Fibroblast of skin of right biceps (primary cell): Measurements from ENCODE around the gene CYRIA.

Experiments used
- DNase-seq: peaks from one replicate; pipeline ENCODE4 v3.0.0-alpha.2; 2013

Gene CYRIA

DNA sequence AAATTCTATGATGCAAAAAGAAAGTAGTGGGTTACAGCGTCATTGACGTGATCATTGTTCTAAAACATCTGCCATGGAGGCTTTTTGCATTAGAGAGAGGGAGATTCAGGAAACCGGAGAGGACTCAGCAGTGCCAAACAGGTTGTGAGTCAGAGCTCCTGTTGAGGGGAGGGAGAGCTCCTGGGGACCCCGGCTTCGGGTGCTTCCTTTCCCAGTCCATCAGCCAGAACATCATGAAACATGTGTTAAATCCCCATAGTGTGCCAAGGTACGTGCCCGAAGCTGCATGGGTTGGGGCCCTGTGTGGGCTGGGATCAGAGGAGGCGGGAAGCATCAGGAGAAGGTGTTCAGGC lies 791 bp upstream of the CYRIA start:
- DNase-seq = peak; percentile 45

DNA sequence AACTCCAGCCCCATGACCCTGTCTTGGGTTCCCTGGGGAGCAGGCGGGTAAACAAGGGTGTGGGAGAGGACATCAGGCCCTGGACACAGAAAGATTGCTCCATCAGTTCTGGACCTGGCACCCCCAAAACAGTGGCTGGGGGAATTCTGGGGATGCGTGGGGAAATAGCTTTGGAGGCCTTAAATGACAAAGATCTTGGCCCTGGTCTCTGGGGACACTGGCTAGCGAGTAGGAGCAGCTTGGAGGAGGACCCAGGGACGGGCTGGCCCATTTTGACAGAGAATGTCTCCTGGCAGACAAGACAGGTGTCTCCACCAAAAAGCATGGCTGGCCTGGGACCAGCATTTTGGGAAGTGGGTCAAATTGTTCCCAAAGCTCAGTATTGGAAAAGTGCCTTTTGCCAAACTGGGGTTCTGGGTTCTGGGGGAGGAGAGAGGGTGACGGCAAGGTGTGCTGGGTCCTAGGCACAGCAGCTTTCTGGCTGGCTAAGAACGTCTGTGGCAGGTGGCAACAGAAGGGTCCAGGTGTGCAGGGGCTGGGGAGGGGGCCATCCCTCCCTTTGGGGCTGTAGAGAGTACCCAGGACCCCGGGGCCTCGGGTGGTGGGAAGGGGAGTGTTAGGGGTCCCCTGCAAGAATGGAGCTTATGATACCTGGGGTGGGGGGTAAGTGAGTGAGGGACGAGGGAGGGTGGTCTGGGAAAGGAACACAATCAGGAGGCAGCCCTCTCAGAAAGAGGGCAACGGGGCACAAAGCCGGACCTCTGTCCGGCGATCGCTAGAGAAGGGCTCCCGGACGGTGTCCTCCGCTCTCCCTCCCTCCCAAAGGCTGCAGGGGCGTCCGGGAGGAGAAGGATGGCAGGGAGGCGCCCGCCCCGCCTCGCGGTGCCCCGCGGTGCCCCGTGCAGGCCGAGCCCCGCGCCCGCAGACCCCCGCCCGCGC lies 556 bp downstream of the CYRIA start:
- no peak for DNase-seq

DNA sequence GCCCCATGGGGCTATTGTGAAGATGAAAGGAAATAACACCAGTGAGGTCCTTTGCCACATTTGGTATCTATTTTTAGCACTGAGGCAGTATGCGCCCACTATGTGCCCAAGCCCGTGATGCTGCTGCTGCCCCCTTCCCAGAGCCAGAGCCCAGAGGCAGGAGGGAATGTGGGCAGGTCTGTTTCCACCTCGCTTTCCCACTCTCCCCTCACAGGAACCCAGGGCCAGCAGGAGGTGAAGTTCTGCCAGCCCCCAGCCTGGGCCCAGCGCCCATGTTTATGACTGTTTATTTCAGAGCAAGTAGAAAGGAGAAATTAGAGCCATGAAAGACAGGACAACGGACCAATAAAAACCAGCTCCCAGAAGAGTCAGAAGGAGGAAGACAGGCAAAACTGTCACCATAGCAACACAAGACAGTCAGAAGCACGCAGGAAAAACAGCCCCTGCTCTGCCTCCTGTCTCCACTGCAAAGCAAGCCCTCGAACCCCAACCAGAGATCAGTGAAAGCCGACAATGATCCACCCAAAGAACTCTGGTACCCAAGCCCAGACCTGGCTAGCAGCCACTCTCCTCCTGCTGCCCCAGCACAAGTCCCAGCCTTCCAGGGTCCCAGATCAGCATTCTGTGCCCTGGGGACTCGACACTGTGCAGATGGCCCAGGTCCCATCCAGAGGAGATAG lies 1.4 kb downstream of the CYRIA start:
- peak; percentile 54 for DNase-seq

DNA sequence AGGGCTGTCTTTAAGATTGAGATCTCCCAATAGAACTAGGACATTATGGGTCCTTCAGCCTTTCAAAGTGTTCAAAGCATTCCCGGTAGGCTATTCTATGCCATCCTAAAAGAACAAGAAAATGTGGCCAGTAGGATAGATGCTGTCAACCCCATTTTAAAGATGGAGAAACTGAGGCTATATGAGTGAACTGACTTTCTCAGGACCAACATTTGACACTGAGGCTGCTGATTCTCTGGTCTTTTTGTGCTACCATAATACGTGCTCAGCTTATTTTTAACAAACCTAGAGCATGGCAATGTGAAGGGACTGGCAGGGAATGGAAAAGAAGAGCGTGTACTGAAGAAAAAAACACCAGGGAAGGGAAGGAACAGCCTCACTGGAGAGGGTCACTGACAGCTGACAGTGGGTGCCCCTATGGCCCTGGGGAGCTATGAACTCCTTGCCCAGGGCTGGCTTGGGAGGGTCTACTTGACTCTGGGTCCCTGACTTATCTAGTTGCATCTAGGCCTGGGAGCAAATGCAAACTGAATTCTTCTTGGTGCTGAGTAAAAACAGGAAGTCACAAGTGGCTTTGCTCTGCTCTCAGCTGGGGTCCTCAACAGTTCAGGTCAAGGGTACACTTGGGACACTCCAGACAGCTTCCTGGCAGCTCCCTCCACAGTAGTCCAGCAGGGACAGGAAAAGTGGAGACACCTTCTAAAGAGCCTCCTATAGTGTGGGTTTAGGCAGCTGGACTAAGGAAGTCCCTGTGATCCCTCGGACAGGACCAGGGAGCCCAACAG lies 2.3 kb downstream of the CYRIA start:
- no peak for DNase-seq

DNA sequence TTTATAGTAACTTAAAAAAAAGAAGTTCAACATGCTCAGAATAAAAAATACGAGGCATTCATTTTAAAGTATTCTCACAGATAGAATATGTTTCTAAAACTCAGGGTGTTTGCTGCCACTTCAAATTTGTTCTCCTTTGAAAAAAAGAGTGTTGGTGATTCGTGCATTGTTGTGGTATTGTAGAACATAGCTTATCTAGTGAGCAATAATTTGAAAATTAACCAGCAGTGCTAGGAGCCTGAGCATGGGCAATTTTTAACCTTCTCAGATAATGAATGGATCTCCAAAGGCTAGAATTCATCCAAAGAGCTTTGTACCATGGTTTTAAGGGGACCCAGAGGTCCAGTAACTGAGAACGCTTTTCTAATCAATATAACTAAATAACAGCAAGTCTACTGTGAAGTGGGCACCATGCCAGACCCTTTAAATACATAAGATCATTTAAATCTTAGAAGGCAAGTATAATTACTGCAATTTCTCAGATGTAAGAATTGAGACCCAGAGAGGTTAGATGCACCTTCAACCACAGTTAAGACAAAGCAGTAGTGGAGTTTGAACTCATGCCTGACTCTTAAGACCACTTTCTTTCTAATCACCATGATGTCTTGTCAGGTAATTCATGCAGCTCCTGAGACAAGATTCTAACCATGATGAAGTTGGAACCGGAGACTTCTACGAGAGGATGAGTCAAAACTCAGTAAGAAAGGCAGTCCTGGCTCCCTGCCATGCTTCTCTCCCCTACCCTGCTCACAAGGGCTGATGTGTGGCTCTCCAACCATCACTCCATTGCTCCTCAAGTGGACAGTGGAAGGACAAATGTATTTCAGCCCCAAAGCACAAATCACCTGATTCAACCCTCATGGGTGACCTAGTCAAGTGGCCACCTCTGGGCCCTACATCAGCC lies 3.4 kb downstream of the CYRIA start:
- DNase-seq = peak; percentile 42

DNA sequence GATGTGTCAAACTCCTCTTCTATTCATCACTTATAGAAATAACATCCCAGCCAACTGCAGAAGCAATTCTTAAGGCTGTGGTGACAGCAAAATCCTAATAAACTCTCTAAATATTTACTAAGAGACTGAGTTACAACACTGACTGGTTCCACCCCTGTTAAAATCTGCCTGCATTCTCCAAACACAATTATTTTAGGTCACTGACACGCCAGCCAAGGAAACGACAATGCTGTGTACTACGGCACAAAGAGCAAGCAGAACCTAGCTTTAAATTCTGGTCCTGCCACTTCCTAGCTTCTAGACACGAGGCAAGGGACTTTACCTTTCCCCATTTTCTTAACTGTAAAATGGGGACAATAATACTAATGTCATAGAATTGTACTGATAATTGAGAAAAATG lies 4.1 kb downstream of the CYRIA start:
- DNase-seq = no peak

DNA sequence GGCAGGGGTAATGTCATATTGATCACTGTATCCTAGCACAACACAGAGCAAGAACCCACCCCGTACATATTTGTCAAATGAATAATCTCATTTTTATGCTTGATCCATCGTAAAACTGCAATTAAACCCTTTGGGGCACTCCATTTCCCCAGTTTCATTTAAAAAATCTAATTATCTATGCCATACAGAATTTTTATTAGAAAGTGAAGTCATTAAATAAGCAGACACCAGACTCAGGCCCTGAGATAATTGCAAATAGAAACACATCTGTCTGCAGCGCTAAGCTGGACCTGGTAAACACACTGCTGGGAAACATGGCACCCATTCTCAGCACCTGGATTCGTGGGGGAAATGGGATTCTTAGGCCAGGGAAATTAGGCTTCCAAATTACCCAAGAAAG lies 5.1 kb downstream of the CYRIA start:
- no peak for DNase-seq

DNA sequence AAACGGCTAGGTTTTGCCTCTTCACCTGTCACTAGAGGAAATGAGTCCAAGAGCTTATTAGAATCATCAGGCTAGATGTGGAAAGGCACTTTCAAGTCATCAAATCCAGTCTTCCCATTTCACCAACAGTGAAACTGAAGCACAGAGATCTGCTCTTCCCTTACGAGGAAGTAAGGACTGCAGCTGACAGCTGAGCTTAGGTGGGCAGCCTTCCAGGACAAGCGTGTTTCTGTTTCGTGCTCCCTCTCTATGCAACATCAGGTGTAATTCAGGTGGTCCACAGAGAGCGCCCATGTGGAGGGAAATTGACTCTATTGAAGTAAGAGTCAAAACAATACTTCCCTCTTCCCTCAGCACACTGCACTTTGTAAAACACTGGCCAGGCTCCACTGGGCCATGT lies 5.5 kb downstream of the CYRIA start:
- no peak for DNase-seq

DNA sequence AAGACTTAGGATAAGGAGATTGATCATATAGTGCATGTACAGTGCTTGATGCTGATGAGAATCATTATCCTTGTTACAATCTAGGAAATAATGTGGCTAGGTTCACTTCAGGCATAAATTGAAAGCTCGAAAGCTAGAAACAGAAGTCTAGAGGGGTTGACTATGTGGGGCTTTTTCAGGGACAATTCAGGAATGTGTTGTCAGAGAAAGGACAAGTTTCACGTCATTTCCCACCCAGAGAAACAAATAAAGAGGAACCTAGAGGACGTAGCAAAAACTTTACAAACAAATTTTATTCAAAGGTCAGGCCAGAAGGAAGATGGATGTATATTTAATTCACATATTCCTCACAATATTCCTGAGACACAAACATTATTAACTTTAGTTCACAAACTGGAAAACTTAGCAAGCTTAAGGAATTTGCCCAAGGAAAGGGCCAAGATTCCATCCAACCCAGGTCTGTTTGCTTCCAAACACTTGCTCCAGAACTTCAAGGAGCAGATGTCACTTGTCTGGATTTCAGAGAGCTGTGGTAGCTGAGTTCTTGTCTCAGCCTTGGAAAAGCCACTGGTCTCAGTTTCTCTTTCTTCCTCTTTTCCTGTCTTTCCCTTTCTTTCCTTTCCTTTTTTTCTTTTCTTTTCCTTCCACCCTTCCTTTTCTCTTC lies 7.4 kb downstream of the CYRIA start:
- no peak for DNase-seq

DNA sequence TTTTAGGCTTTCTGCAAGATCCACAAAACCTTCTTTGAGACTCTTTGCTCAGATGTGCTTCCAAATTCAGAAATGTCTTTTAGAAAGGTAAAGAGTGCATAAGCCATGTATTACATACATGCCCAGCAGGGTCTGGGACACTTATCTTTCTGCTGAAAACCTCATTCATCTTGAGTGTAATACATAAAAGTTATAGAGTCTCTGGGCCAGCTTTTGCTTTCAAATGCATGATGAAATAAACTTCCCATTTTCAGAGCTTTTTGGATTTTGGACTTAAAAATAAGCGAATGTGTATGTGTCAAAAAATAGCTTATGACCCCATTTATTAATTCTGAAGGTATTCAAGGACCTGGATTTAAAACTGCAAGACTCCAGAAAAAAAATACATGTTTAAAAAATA lies 8.0 kb downstream of the CYRIA start:
- no peak for DNase-seq

DNA sequence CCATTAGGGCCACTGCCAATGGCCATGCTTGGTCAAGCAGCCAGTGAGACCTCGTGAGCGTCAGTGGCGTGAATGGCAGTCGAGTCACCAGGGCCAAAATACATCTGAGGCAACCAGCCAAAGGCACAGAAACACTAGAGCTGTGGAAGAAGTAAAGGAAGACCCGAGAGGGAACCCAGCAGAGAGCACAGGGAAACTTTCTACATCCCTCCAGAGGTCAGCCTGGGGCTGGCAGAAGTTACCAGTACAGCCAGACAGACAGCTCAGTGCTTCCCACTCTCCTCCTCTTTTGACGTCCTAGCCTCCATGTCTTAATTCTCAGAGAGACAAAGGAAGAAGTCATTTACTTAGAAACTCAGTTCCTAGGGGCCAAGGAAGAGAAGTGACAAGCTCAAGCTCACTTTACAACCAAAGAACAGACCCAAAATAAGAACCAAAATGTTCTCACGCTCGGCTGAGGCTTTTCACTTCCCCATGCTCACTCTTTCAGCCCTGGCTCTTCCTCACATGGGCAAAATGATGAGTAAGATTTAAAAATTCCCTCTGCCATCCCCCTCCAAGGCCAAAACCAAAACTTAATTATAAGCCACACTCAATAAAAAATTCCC lies 8.7 kb downstream of the CYRIA start:
- DNase-seq = no peak

DNA sequence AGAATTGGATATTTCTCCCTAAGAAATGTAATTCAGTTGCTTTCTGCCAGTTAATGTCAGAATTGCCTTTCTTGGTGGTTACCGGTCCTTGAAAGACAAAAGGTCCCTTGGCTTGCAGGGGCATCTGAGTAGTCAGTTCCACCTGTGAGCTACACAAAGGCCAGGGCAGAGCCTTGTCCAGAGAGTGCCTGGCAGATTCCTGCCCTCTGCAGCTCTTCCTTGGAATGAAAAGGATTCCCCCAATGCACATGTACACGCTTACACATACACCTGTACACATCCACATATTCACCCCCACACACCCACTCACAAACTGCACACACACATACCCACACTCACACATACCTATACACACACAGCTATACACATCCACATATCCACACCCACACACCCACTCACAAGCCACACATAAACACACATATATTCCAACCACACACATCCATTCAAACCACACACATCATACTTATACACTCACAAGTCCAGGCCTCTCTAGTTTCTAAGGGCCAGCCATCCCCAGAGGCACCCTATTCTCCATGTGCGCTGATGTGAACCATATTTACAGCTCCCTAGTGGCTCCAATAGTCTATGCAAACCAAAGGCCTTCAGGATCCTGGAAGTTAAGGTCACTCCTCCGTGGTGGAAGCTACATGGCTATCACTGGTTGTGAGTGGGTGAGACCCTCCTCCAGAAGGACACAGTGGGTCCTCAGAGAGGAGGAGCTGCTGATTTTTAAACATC lies 9.6 kb downstream of the CYRIA start:
- no peak for DNase-seq

DNA sequence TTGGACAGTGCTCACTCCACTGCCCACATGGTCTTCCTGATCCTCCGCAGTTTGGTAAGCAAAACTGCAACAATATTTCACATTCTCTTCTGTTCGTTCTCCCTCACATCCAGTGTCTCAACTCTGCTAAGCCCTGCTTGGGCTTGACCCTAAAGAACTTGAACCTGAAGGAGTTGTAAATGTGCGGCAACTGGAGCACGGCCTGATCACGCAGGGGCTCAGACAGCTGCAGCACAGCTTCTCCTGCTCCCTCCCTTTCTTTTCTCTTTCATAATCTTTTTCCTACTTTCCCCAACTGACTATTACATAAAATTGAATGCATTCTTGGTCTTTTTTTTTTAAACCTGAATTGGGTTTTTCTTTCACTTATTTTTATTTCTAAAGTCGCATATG lies 10.2 kb downstream of the CYRIA start:
- no peak for DNase-seq

DNA sequence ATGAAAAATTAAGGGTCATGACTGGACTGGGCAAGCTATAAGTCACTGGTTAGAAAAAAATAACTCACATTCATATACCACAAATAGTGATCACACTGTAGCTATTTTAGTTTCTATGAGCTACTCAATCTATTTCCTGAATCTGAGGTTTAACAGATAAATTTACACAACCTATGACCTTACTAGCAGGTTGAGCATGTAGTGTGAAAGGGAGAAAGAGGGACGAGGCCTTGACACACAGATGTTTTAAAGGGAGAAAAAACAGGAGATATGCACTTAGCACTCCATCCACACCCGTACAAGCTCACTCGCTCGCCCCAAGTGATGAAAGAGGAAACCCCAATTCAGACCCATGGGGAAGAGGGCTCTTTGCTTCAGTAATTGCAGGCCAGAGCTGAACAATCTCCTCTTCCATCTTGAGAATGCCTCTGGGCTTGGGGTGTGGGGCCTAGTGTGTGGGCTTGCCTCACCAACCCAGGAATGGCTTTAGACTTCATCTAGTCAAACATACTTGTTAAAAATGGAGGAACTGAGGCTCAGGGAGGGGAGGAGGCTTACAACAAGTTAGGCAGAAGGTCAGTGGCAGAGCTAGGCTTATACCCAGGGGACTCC lies 10.7 kb downstream of the CYRIA start:
- no peak for DNase-seq

DNA sequence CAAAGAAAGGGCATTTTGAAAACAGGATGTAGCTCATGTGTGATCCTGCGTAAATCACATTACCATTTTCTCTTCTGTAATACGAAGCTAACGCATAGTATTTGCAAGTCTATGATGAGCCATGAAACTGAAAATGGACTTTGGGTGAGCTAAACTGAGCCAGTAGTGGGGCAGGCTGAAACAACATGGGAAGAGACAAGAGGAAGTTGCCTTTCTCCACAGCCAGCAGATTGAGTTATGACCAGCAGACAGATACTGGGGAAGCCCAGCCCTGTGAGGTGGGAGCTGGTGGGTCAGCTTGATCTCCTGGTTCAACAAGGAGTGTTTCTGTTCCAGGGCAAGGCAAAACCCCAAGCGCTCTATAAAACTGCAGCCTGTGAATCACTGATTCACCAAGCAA lies 11.8 kb downstream of the CYRIA start:
- no peak for DNase-seq

DNA sequence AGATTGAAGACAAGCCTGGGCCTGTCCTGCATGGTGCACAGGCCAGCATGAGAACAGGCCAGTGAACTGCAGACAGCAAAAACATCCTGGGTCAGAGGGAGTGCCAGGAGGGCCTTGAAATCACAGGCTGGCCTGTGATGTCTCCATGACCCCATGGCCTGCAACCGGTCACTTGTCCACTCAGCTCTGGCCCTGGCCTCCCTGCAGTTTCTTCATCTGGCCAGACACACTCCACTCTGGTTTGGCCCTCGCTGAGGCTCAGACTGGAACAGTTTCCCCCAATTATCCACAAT lies 12.6 kb downstream of the CYRIA start:
- DNase-seq = no peak

DNA sequence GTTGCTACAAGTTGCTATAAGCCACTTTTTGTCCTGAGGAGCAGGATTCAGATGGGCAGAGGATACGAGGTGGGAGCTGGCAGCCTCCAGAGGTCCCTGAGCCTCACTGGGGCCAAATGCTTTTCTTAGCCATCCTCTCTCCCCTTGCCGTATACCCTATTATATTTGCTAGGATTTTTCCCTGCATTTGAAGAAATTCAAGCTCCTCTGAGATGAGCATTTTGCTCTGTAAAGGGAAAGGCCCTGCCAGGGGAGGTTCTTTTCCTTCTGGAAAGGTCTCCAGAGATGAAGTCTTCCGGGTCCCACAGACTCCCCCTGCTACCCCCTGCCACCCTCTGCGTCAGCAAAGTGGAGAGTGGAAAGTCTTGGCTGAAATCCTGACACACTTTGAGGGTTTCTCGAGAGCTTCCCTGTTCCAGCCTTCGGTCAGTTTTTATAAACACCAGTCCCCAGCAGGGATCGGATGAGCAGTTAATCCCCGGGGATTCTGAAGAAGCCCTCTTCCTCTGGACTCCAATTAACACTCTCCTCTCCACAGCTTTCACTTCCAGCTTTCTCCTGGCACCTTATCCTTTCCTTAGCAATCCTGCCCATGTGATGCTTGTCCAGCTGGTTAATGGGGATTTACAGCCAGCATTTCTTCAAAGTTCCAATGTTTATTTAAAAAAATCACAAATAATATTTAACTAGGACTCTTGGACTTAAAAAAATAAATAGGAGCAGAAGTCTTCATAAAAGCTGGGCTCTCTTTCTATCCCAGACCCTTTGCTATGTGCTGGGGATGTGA lies 13.1 kb downstream of the CYRIA start:
- no peak for DNase-seq

DNA sequence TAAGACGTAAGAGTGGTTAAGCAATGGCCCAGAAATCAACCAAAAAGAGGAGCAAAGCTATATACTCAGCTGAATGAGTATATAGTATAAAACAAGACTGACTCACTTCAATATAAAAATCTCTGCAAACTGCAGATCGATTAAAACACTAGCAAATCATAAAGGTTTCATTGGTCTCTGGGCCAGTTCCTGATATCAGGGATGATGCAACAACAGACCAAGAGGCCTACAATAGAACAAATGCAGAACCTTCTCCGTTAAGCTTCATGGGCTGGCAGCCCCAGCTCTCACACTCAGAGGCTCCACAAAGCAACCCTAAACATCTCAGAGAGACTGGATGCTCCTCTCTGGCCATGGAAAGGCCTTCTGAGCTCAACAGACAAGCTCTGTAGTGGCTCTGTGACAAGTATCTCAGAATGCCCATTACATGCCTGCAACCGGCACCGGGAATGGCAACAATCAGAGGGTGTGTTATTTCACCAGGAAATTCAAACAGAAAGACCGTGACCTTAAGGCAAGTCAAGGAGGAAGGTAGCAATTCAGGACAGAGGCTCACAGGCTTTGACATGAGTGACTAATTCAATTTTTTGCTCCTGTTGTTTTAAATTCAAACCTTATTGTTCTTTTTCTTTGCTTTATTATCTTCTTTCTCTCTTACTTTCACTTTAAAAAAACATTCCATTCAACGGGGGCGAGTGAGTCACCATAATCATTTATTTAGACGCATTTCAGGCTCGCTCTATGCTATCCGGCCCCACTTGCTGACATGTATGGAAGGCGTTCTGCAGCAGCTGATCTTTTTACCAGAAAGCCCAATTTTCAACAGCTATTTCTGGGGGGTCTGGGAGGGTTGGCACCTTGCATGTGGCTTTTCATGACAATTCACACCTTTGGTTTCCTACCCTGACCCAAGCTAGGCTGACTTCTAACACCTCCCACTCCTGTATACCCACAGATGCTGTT lies 15.1 kb downstream of the CYRIA start:
- DNase-seq = peak; percentile 65
